Endothelial cell of umbilical vein (primary cell): ENCODE measurements around the gene MYO16. TPM values are rescaled to one million over a fixed set of nuclear protein-coding genes. Genes with fewer than 3 reads are reported as not detected.

ENCODE experiments used
- BruUV-seq: library from RNA; stranded (reverse); fragments of 400-500 nt; replicated peaks from 2 replicates; lab custom pipeline; 2021; lab: Mats Ljungman, UMichigan
- CTCF ChIA-PET: fragments of 300-600, 350-600 bp; sonication (Branson Sonifier 250); formaldehyde crosslinking; loops from one replicate; lab custom pipeline; 2021; ENCODE audit warnings: antibody characterized with exemption, inconsistent platforms; lab: Charles Lee
- POLR2A ChIA-PET: fragments of 300-600, 350-600 bp; sonication (Branson Sonifier 250); formaldehyde crosslinking; loops from one replicate; lab custom pipeline; 2021; ENCODE audit warnings: antibody characterized with exemption, inconsistent platforms; lab: Charles Lee
- DNase-seq: peaks from one replicate; pipeline ENCODE4 v3.0.0-alpha.2; 2011; ENCODE audit warnings: low read depth, low spot score
- FAIRE-seq: peaks from 2 replicates; lab custom pipeline; 2011; peaks lifted over from hg19 to GRCh38; lab: Jason Lieb, UNC
- H2AFZ ChIP-seq: 2 replicates; pipeline ENCODE4 v1.6.0; 2012; ENCODE audit warnings: low read depth, low read length, control low read depth, inconsistent platforms
- H3K27ac ChIP-seq: 2 replicates; pipeline ENCODE4 v1.5.1; 2011; ENCODE audit warnings: low read depth, mild to moderate bottlenecking, control low read depth, low read length, moderate library complexity; ENCODE audit not compliant: insufficient read depth
- H3K27me3 ChIP-seq, 2 experiments: 2 replicates each; pipeline versions ENCODE4 v1.6.0 to v1.6.1; 2011; ENCODE audit warnings: low read length in 2 of 2, mixed read lengths in 1 of 2; ENCODE audit not compliant: control insufficient read depth in 2 of 2, insufficient read depth in 2 of 2
- H3K36me3 ChIP-seq, 2 experiments: 2 replicates in 1 of 2; 3 replicates in 1 of 2; pipeline ENCODE4 v1.5.1; 2011; ENCODE audit warnings: low read length in 2 of 2, mild to moderate bottlenecking in 1 of 2, moderate library complexity in 1 of 2; ENCODE audit not compliant: control insufficient read depth in 2 of 2, insufficient read depth in 2 of 2; ENCODE audit errors: extremely low read depth in 1 of 2
- H3K4me1 ChIP-seq: 3 replicates; pipeline ENCODE4 v1.5.1; 2011; ENCODE audit warnings: mild to moderate bottlenecking, low read length; ENCODE audit not compliant: control insufficient read depth, insufficient read depth; ENCODE audit errors: extremely low read depth
- H3K4me2 ChIP-seq: 2 replicates; pipeline ENCODE4 v1.6.1; 2011; ENCODE audit warnings: low read length, control low read depth, mixed read lengths; ENCODE audit not compliant: insufficient read depth
- H3K4me3 ChIP-seq, 3 experiments: fragments of 200-600 bp in 1 of 3; sonication (generic), shearing (Covaris generic) in 1 of 3; replicated peaks in 1 of 3; 2 replicates each; pipeline ENCODE4 v1.5.1; 2011 to 2016; ENCODE audit warnings: control low read depth in 3 of 3, low read length in 3 of 3, mild to moderate bottlenecking in 2 of 3, inconsistent platforms in 1 of 3, low read depth in 1 of 3, moderate library complexity in 1 of 3; ENCODE audit not compliant: insufficient read depth in 1 of 3
- H3K79me2 ChIP-seq: 2 replicates; pipeline ENCODE4 v1.6.0; 2012; ENCODE audit warnings: low read length, inconsistent platforms; ENCODE audit not compliant: control insufficient read depth, insufficient read depth
- H3K9ac ChIP-seq: replicated peaks from 2 replicates; pipeline ENCODE3; 2011; ENCODE audit warnings: low read length, control low read depth; ENCODE audit not compliant: insufficient read depth; ENCODE audit errors: extremely low read depth
- H3K9me1 ChIP-seq: replicated peaks from 3 replicates; pipeline ENCODE4 v1.6.0; 2011; ENCODE audit warnings: mild to moderate bottlenecking, low read length; ENCODE audit not compliant: control insufficient read depth, insufficient read depth; ENCODE audit errors: extremely low read depth
- H3K9me3 ChIP-seq: replicated peaks from 2 replicates; pipeline ENCODE4 v1.5.1; 2012; ENCODE audit warnings: low read length, inconsistent platforms; ENCODE audit not compliant: control insufficient read depth, insufficient read depth
- H4K20me1 ChIP-seq: replicated peaks from 2 replicates; pipeline ENCODE3; 2011; ENCODE audit warnings: mild to moderate bottlenecking, low read length; ENCODE audit not compliant: control insufficient read depth, insufficient read depth; ENCODE audit errors: extremely low read depth
- CTCF ChIP-seq, 2 donors: IDR thresholded peaks; 1 replicate in 1 of 2; 2 replicates in 1 of 2; pipeline ENCODE4 v1.5.1; 2011; ENCODE audit warnings: low read length in 2 of 2, mild to moderate bottlenecking in 2 of 2, moderate library complexity in 2 of 2, control low read depth in 1 of 2, inconsistent platforms in 1 of 2, low read depth in 1 of 2; ENCODE audit not compliant: insufficient read depth in 1 of 2; ENCODE audit errors: extremely low read depth in 1 of 2
- EZH2 ChIP-seq: IDR thresholded peaks from 2 replicates; pipeline ENCODE4 v1.6.1; 2012; ENCODE audit warnings: borderline replicate concordance, low read depth, mild to moderate bottlenecking, moderate library complexity, low read length, inconsistent platforms; ENCODE audit not compliant: severe bottlenecking
- FOS ChIP-seq: IDR thresholded peaks from 2 replicates; pipeline ENCODE4 v1.6.1; 2011; ENCODE audit warnings: mild to moderate bottlenecking, low read length, moderate library complexity, borderline replicate concordance; ENCODE audit not compliant: insufficient read depth
- GATA2 ChIP-seq: IDR thresholded peaks from 2 replicates; pipeline ENCODE4 v1.7.0; 2011; ENCODE audit warnings: low read depth, mild to moderate bottlenecking, moderate library complexity, mixed read lengths, low read length; ENCODE audit not compliant: insufficient read length, insufficient read depth
- JUN ChIP-seq: IDR thresholded peaks from 2 replicates; pipeline ENCODE4 v1.6.1; 2011; ENCODE audit warnings: borderline replicate concordance, low read depth; ENCODE audit not compliant: insufficient read length, insufficient read depth
- MAX ChIP-seq: IDR thresholded peaks from 2 replicates; pipeline ENCODE4 v1.6.1; 2011; ENCODE audit not compliant: insufficient read depth, insufficient read length
- MYC ChIP-seq: IDR thresholded peaks from one replicate; pipeline ENCODE4 v1.6.1; 2011; ENCODE audit warnings: mild to moderate bottlenecking, low read depth, low read length
- POLR2A ChIP-seq: IDR thresholded peaks from 2 replicates; pipeline ENCODE4 v1.6.1; 2012; ENCODE audit warnings: low read depth, mild to moderate bottlenecking, control low read depth, low read length
- POLR2AphosphoS5 ChIP-seq: IDR thresholded peaks from 2 replicates; pipeline ENCODE4 v1.6.1; 2012; ENCODE audit warnings: low read depth, mild to moderate bottlenecking, control low read depth, low read length, moderate library complexity; ENCODE audit not compliant: insufficient read depth
- dilution Hi-C: fragments of 300-500 bp; cut with MboI; formaldehyde crosslinking; loops from one replicate; pipeline ENCODE4 v1.15.0; 2019; ENCODE audit warnings: low sequenced_read_pairs; ENCODE audit not compliant: extremely low pct_ligation_motif_present
- intact Hi-C: fragments of 100-400 bp; cut with micrococcal nuclease; formaldehyde crosslinking; loops from one replicate; pipeline ENCODE4 v1.10.0; 2022
- polyA plus RNA-seq, 4 experiments: library from polyadenylated mRNA; depleted of rRNA in 3 of 4; stranded (reverse) in 3 of 4; unstranded in 1 of 4; fragments of >200 nt; gene quantifications; 2 replicates each; pipeline versions ENCODE4 v1.2.1 to v1.2.3, GENCODE V29; 2011 to 2012; ENCODE audit warnings: missing spikeins in 1 of 4
- total RNA-seq: library from RNA; stranded (reverse); gene quantifications from 2 replicates; pipeline ENCODE4 v1.2.3, GENCODE V29; 2021

Gene MYO16
- total and polyA plus RNA-seq, 2 donors (not counting 3 experiments of a cell fraction or from before 2014, with no cell fraction given), result 0.03 to 0.04 TPM

GRCh38 chr13:109101550-109102144 is 472.2 kb downstream of the MYO16 start:
- ChIA-PET CTCF (no interaction called here), POLR2A (no interaction called here)
- dilution Hi-C loops, result no loop called here
- Histone ChIP-seq H3K27me3 (no peaks in the 10 kb centered on the region), H3K36me3 (no peaks in the 10 kb centered on the region), H3K9me3 (no peaks in the 10 kb centered on the region), H3K27ac (no peak overlapping the region), H2AFZ (no peak overlapping the region), H3K9me1 (no peaks in the 10 kb centered on the region), H3K79me2 (no peaks in the 10 kb centered on the region), H3K4me1 (no peaks in the 10 kb centered on the region), H3K9ac (no peak overlapping the region), H4K20me1 (no peaks in the 10 kb centered on the region), H3K4me2 (no peak overlapping the region), H3K4me3 (no peak overlapping the region)
- DNase-seq (no peak), FAIRE-seq (no peak)
- TF ChIP-seq EZH2 (no peak), FOS (no peak), POLR2AphosphoS5 (no peak), CTCF (IDR thresholded peaks at IDR 0.05; ENCODE audit: extremely low read depth in 1 of 2, insufficient read depth in 1 of 2, low read depth in 1 of 2, low read length in 2 of 2) (no peak), GATA2 (no peak), MAX (no peak), POLR2A (no peak), JUN (no peak), MYC (no peak)
- intact Hi-C loops, result no loop called here
- BruUV-seq, result no TSS peak
